HG03108 (cell line): ENCODE measurements around the gene CCDC188.

Source experiments
- ATAC-seq: cut with Tn5 transposase; IDR thresholded peaks from one replicate; pipeline ENCODE4 v1.9.1; 2021; ENCODE audit warnings: moderate library complexity; ENCODE audit not compliant: unreplicated experiment

Gene CCDC188

GRCh38 chr22:20185750-20186149 is 34.9 kb upstream of the CCDC188 start:
- no peak for ATAC-seq

- ATAC-seq: no peak
Measured at GRCh38 chr22:20184501-20185165, 33.8 kb upstream of the CCDC188 start.

GRCh38 chr22:20183823-20184222 is 33.0 kb upstream of the CCDC188 start:
- ATAC-seq: no peak

DNA sequence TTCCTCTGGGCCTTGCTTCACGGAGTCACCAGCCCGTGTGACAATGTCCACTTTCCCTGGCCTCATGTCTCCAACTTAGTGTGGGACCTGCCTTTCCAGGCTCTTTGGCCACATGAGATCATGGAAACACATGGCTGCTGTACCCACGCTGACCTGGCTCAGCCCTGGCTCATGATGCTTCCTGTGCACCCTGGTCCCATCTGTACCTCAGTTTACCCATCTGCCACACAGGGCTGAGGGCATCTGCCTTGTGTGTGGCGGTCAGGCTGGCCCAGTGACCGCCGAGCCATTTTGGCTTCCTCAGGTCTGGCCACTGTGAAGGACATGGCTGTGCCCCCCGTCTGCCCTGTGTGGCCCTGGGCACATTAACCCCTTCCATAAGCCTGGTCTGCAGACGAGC is 32.2 kb upstream of the CCDC188 start:
- no peak for ATAC-seq

DNA sequence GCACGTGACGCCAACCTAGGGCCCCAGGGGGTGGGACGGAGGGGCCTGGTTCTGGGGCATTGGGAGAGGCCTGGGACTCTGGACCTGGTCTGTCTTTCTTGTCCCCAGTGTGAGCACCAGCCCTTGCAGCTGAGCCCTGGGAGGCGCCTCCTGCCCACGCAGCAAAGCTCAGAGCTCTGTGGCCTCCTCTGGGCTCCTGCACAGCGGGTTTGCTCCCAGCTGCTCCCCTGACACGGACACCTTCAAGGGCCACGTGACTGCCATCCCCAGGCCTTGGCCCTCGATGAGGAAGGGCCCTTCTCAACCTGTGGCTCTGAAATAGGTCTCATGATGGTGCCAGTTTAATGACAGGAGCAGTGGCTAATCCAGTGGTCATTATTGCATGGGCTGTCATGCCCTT is 31.5 kb upstream of the CCDC188 start:
- no peak for ATAC-seq

DNA sequence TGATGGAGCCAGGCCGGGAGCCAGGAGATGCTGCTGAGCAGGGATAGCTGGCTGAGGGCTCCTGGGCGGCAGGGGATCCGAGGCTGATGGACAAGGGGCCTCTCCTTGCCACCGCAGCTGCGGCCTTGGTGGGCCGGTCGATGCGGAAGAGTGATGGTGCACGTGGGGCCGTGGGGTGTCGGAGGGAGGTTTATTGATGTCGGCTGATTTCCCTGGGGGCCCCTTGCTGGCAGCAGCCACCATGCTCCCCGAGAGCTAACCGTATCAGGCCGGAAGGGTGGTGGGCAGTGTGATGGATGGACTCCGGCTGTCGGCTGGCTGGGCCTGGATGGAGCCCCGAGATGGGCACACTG is 31.0 kb upstream of the CCDC188 start:
- ATAC-seq: no peak

DNA sequence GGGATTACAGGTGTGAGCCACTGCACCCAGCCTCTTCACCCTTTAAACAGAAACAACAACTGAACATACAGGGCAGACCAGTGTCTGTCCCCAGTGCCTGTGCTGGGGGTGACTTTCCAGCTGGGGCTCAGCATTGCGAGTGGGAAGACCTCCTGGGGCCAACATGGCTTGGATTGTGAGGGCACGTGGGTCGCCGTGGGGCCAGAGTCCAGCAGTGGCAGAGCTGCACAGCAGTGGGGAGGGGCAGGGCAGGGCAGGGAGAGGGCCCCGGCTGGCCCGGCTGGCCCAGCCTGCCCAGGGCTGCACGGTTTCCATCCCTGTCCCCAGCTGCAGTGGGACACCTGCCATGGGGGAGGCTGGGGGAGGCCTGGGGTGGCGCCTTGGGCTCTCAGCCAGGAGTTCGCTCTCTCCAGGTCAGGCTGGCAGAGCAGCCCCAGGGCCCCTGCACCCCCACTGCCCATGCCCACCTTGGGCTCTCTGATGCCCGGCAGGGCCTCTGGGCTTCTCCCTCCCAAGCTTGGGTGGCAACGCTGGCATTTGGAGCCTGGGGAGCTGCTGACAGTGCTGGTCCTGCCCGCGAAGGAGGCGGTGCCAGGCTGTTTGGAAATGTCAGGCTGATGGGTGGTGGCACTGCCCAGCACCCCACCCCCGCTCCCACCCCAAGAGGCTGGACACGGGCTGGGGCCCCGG is 30.5 kb upstream of the CCDC188 start:
- no peak for ATAC-seq

DNA sequence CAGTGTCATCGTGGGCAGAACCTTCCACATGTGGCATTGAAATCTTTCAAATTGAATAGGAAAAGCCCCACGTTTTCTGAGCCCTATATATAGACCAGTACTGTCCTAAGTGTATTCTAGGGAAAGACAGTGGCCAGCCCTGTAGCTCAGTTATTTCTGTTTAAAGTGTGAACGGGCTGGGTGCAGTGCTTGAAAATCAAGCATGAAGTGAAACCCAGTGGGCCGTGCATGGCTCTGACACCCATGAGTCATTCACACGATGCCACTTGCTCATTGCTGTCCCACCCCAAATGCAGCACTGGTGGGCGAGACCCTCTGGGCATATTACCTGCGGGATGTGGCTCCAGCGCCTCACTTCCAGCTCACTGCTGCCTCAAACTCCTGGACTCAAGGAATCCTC is 29.8 kb upstream of the CCDC188 start:
- no peak for ATAC-seq

- ATAC-seq: no peak
Measured at GRCh38 chr22:20180245-20180630, 29.4 kb upstream of the CCDC188 start.

- no peak for ATAC-seq
Measured at GRCh38 chr22:20179455-20180244, 28.8 kb upstream of the CCDC188 start.

GRCh38 chr22:20178915-20179227 is 28.0 kb upstream of the CCDC188 start:
- ATAC-seq: no peak

DNA sequence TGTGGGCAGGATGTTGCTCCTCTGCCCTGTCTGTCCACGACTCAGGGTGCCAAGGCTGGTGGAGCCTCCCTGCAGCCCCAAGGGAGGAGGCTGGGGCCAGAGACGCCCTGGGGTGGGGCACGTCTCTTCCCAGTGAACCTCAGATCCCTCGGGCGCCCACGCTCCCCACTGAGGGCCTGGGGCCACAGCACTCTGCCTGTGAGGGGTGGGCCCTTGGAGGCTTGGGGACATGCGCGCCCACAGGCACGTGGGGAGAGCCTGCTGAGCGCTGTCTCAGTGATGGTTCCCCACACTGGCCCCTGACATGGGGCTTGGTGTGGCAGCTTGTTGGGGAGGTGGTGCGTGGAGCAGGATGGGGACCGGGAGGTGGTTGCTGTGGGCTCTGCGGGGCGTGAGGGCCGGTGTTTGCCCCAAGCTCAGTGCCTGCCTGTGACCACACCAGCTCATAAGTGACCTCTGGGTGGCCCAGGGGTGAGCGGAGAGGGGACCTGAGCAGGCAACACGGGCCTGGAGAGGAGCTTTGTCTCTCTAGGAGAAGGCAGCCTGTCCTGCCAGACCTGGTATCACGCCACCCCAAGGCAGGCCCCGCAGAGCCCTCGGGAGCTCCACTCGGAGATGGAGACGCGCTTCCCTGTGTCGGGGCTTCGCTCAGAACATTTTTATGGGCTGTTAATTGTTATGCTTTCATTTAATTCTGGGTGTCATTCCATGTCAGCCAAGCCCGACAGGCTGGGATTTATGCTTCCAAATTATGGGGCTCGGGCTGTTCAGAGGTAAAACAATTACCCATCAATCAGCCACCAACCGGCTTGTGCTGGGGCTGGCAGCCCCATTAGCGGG is 27.4 kb upstream of the CCDC188 start:
- ATAC-seq: no peak

DNA sequence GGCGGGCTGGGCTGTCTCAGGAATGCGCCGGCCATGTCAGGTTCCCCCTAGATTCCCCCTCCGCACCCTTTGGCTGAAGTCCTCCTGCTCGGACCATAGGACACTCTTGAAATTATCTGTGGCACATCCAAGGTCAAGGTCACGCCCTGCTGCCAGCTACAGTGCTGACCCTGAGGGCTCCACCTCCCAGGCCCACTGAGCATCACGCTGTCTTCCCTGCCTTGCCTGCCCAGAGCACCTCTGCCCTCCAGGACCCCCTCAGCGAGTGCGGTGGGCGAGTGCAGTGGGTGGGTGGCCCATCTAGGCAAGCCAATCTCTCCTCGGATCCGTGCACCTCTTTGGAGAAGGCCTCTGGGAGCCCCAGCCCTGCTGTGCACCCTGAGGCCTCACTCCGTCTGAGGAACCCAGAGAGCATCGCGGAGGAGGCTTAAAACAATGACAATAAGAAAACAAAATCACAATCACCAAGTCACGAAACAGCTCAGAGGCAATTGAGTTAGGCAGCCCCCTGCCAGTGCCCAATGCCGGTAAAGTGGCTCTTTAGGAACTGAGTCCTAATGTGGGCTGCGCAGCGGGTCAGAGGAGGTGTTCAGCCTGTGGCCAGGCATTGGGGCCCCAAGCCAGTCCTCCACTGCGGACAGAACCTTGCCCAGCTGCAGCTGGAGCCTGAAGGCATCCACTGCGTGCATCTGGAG is 26.5 kb upstream of the CCDC188 start:
- no peak for ATAC-seq

DNA sequence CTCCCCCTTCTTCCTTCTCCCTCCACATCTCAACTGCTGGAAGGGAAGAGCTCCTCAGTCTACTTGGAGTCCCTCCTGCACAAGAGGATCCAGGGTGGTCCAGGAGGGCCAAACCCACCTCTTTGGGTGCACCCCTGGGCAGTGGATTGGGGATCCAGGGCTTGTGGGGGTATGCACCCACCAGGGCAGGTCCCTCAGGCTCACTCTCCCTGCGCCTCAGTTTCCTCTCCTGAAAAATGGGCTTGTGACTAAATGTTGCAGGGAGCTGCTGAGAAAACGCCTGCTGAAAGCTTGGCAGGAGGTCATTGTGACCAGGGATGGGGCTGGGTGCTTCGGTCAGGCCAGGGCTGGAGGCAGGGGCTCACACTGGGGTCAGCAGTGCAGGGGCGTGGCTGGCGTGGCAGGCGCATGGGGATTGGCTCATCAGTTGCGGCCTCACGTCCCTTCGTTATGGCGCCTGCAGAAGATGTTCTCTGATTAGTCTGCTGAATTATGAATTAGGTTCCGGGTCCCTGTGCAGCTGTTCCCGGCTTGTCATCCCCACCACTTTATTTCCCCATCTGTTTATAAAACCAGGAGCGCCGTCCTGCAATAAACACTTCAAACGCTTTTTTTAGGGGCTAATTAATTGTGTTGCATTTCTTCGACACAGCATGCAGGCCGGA is 25.7 kb upstream of the CCDC188 start:
- no peak for ATAC-seq

DNA sequence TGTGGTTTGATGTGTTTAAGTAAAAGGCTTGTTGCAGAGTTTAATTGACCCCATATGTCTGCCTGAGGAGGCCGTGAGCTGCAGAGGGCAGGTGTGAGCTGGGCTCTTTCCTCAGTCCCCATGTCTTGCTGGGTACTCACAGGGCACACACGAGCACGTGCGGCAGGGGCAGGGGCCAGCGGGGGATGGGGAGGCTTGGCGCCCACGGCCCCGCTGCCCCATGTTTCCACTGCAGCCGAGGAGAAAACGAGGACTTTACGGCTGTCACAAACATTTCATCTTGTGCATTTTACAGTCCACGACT is 24.7 kb upstream of the CCDC188 start:
- no peak for ATAC-seq

GRCh38 chr22:20174785-20175596 is 24.1 kb upstream of the CCDC188 start:
- no peak for ATAC-seq

DNA sequence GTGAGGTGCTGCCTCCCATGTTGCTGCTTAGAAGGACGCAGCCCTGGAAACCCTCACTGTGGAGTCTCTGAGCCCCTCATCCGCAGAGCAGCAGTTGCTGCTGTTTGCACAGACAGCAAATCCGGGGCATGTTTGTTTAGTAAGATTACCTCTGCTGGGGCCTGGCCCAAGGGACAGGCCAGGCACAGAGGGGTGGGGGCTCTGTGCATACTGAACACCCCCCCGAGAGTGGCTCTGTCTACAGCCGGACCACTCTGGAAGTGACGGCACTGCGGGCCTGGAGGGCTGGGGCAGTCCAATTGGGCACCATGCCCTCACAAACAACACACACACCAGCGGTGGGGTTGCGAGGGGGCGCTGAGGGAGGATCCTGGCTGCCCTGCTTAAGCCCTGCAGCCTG is 22.9 kb upstream of the CCDC188 start:
- ATAC-seq: no peak

- ATAC-seq: no peak
Measured at GRCh38 chr22:20173246-20173645, 22.4 kb upstream of the CCDC188 start.

- no peak for ATAC-seq
Measured at GRCh38 chr22:20172141-20172613, 21.3 kb upstream of the CCDC188 start.
